ENCODE measurements around the gene SHD.
"Not testable (repeated sequence)": the region's sequence is repeated elsewhere in the genome, so short reads cannot be mapped to it uniquely, and the experiment has no call there.

SHD gene

GRCh38 chr19:4278419-4279266, at the start of gene SHD:
Gene SHD (plus strand): TSS chr19:4279266. CDS start chr19:4280064, 798 bp downstream.
- DNase-seq (ENCODE audit: low read depth in 2 of 2) = no peak

GRCh38 chr19:4230237-4230636, 48.8 kb upstream of the SHD start:
- DNase-seq (ENCODE audit: low read depth in 2 of 2) = not testable (repeated sequence)

- DNase-seq (ENCODE audit: low read depth in 2 of 2) = not testable (repeated sequence)
Measured at GRCh38 chr19:4231521-4231920, 47.5 kb upstream of the SHD start.

GRCh38 chr19:4232139-4232538, 46.9 kb upstream of the SHD start:
- DNase-seq (ENCODE audit: low read depth in 2 of 2) = not testable (repeated sequence)

- no peak for DNase-seq (ENCODE audit: low read depth in 2 of 2)
Measured at GRCh38 chr19:4232614-4233281, 46.3 kb upstream of the SHD start.

GRCh38 chr19:4233282-4233853, 45.7 kb upstream of the SHD start:
- peak; percentile 24 to 40 for DNase-seq (ENCODE audit: low read depth in 2 of 2)

- no peak for DNase-seq (ENCODE audit: low read depth in 2 of 2)
Measured at GRCh38 chr19:4234142-4234861, 44.8 kb upstream of the SHD start.

- DNase-seq (ENCODE audit: low read depth in 2 of 2) = no peak
Measured at GRCh38 chr19:4234862-4235201, 44.2 kb upstream of the SHD start.

GRCh38 chr19:4237510-4237909, 41.6 kb upstream of the SHD start:
- DNase-seq (ENCODE audit: low read depth in 2 of 2) = not testable (repeated sequence)

GRCh38 chr19:4238831-4239230, 40.2 kb upstream of the SHD start:
- DNase-seq (ENCODE audit: low read depth in 2 of 2) = no peak

GRCh38 chr19:4241824-4242430, 37.1 kb upstream of the SHD start:
- no peak for DNase-seq (ENCODE audit: low read depth in 2 of 2)

- DNase-seq (ENCODE audit: low read depth in 2 of 2) = not testable (repeated sequence)
Measured at GRCh38 chr19:4245938-4246337, 33.1 kb upstream of the SHD start.

GRCh38 chr19:4246767-4247593, 32.1 kb upstream of the SHD start, which contains the start of gene YJU2:
Gene YJU2 (plus strand): TSS chr19:4247080. CDS start chr19:4247147, 67 bp downstream.
- DNase-seq (ENCODE audit: low read depth in 2 of 2) = peak; percentile 92 to 98

- DNase-seq (ENCODE audit: low read depth in 2 of 2) = no peak
Measured at GRCh38 chr19:4256563-4256962, 22.5 kb upstream of the SHD start.

GRCh38 chr19:4257025-4257424, 22.0 kb upstream of the SHD start:
- DNase-seq (ENCODE audit: low read depth in 2 of 2) = no peak

GRCh38 chr19:4258181-4258580, 20.9 kb upstream of the SHD start:
- DNase-seq (ENCODE audit: low read depth in 2 of 2) = no peak

GRCh38 chr19:4260613-4261191, 18.4 kb upstream of the SHD start:
- DNase-seq (ENCODE audit: low read depth in 2 of 2) = no peak

- no peak for DNase-seq (ENCODE audit: low read depth in 2 of 2)
Measured at GRCh38 chr19:4264812-4265211, 14.3 kb upstream of the SHD start.

- no peak for DNase-seq (ENCODE audit: low read depth in 2 of 2)
Measured at GRCh38 chr19:4266253-4267000, 12.6 kb upstream of the SHD start.

Data from stimulated activated CD8-positive, alpha-beta memory T cell treated with anti-CD3 and anti-CD28 coated beads, Interleukin-2, amount 100 ng/mL, for 1 hour (primary cell).